SW 1271 (cell line): Measurements from ENCODE around the gene ENGASE.
"Not testable (repeated sequence)": the region's sequence is repeated elsewhere in the genome, so short reads cannot be mapped to it uniquely, and the experiment has no call there.

Experiments
- DNase-seq, 2 experiments: peaks; one replicate each; lab custom pipeline; 2025; lab: John Stamatoyannopoulos, UW

The ENGASE gene

DNA sequence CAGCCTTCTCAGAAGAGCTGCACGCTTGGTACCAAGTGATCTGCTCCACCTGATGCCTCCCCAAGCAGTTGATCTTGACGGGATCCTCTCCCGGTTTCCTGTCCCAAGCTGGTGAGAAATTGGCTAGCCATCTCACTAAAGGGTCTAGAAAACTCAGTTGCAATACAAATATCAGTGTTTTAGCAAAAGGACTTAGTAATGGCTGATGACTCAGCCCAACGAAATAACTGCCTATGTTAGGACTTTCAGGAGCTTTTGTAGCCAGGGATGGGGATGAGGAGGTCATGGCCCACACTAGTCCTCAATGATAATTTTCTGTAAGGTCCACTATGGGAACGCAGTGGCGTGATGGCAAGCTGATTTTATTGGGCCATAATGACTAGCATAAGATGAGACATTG, 23.3 kb upstream of the ENGASE start:
- DNase-seq: no peak

- no peak for DNase-seq
Observed at GRCh38 chr17:79052131-79052530, 22.5 kb upstream of the ENGASE start.

GRCh38 chr17:79053251-79053925, 21.2 kb upstream of the ENGASE start:
- DNase-seq: peak in 1 of 2 experiments; percentile 45

GRCh38 chr17:79054200-79054960, 20.2 kb upstream of the ENGASE start:
- DNase-seq: peak in 1 of 2 experiments; percentile 4

DNA sequence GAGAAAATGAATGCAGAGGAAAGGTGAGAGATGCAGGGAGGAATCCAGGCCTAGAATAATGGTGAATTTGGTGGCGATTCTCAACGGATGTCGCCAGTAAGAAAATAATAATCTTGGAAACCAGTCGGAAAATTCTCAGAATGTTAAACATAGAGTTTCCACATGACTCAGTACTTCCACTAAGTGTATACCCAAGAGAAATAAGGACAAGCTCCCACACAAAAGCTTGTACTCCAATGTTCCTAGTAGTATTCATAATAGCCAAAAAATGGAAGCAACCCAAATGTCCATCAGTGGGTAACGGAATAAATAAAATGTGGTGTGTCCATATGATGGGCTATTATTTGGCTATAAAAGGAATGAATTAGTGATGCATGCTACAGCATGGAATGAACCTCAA, 19.4 kb upstream of the ENGASE start:
- DNase-seq: no peak

- no peak for DNase-seq
Observed at GRCh38 chr17:79057737-79058385, 16.8 kb upstream of the ENGASE start.

- DNase-seq: no peak
Observed at GRCh38 chr17:79062691-79063090, 11.9 kb upstream of the ENGASE start.

- no peak for DNase-seq
Observed at GRCh38 chr17:79064026-79064425, 10.6 kb upstream of the ENGASE start.

DNA sequence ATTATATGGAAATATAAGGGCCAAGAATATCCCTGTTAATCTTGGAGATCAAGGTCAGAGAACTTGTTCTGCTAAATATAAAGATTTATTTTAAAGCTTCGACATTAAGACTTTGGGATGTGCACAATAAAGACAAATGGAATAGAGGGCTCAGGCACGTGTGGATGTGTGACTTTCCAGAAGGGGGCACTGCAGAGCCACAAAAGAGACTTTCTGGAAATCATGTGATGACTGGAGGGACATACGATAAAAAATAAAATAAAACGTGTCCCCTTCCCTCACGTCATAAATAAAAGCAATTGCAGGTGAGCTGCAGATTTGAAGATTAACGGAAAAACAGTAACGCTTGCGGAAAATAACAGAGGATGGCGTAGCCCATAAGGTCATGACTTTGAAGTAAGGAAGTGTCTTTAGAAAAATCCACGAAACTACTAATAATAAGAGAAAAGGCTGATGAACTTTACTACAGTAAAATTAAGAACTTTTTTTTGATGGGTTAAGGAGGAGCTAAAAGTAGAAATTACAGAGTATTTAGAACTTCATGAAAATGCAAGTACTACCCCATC, 9.4 kb upstream of the ENGASE start:
- no peak for DNase-seq

DNA sequence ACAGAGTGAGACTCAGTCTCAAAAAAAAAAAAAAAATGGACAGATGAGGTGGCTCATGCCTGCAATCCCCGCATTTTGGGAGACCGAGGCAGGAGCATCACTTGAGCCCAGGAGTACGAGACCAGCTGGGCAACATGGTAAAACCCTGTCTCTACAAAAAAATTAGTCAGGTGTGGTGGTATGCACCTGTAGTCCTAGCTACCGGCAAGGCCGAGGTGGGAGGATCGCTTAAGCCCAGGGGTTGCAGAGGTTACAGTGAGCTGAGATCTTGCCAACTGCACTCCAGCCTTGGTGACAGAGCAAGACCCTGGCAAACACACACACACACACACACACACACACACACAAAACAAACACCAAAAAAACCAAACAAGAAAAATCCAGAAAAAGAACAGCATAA, 7.7 kb upstream of the ENGASE start:
- no peak for DNase-seq

DNA sequence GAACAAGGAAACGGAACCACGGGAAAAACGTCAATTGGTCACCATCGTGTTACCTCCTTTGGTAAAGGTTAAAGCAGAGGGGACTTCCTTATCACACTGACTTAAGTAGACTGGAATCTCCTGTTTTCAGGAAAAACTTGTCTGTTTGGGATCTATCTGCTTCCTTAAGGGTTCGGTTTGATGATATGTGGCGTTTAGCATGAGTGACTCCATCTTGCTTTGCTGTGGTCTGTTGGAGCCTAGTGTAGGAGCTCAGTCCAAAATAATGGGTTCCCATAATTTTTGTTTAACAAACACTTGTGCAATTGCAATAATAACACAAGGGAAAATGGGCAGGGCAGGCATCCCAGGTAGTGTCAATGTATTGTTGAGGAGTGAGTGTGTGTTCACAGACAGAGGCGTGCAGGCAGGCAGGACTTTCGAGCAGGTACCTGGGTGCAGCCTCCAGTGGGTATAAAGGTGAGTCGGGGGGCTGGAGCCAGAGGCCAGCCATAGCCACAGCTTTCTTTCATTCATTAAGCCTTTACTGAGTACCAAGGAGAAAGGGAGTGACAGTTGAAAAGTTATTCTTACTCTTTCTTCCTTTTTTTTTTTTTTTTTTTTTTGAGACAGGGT, 4.3 kb upstream of the ENGASE start:
- DNase-seq: no peak

GRCh38 chr17:79071161-79071740, 3.4 kb upstream of the ENGASE start:
- no peak for DNase-seq

DNA sequence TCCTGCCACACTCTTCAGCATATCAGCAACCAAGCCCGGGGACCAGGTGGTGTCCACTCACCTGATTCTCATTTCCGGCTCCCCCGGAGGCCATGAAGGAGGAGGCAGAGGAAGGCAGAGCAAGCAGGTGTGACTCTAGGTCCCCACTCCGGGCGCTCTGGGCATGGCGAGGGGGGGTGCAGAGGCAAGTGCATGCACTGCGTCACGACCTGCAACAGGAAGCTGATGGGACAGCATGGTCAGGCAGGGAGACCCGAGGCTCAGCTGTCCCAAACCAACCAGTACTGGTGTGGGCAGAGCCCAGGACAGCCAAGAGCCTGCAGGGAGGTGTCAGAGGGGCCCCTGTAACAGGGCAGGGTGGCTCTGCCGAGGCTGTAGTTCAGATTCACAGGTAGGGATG, 2.1 kb upstream of the ENGASE start:
- no peak for DNase-seq

DNA sequence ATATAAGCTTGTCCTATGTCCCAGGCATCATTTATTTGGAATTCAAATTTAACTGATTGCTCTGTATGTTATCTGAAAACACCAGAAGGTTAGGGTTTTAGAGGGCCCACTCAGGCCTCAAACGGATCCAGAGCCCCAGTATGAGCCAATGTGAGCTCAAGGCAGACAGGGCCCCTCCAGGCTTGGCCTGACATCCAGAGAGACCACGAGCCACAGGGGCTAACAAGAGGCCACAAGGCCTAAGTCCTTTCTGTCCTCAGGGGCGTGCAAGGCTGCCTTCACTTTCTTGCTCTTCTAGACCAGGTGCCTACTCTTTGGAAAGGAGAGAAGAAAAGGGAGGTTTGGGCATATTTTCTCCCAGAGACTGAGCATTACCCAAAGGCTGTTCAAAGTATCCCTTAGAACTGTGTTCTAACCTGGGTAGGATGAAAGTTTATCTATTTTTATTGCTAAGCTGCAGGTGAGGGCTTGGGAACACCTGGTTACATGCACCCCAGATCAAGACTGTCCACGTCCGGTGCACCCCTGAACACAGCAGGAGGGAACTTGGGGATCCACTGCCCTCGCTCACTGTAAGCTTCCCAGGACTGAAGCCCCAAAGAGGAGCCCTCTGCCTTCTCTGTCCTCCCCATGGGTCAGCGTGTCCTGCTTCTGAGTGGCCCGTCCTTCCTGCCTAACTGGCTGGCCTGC, 1.5 kb upstream of the ENGASE start:
- DNase-seq: no peak

DNA sequence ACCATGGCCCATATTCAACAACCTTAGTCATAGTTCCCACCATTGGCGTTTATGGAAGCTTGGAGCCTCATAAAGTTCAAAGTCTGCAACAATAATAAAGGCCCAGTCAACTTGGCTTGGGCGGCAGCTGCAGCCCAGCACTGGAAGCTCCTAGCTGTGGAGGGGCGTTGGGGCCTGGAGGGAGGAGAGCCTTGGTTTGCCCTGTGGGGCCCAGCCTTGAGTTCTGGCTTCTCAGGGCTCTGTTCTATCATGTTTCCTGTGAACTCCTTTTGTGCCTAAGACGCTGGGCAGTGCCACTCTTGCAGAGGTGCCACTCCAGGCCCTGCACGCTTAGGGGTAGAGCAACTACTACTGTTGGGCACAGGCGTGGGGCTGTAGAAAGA, 927 bp upstream of the ENGASE start:
- no peak for DNase-seq

- not testable (repeated sequence) for DNase-seq
Observed at GRCh38 chr17:79074121-79074648, 439 bp upstream of the ENGASE start.

GRCh38 chr17:79075446-79075750, 774 bp downstream of the ENGASE start:
- DNase-seq: no peak

DNA sequence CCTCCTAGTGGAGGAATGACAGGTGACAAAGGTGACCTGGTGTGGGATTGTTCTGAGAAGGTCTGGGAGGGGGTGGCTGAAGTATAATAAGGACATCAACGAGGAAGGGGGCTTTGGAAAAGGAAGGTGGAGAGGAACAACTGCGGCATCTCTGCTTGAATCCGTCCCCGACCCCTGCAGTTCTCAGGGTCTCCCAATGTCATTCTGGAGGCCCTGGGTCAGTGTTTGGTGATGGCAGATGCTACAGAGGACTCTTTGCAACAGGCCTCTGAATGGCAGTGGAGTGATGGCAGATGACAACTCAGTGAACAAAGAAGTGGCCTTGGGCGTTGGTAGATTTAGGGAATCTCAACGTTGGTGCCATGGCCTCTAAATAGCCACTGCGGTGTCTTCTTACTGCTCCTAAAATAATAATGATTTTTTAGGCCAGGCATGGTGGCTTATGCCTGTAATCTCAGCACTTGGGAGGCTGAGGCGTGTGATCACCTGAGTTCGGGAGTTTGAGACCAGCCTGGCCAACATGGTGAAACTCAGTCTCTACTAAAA, 1.3 kb downstream of the ENGASE start:
- no peak for DNase-seq

DNA sequence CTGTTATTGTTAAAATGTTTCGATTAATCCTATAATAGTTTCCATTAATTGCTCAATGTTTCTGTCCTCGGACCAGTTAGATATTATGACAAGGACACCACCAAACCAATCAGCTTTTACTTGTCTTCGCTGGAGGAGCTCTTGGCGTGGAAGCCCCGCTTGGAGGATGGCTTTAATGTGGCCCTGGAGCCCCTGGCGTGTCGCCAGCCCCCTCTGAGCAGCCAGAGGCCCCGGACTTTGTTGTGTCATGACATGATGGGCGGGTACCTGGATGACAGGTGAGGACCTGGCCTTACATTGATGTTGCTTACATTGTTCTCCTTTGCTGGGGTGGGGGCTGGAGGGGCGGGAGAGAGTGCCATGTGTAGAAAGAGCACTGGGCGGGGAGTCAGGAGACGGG, 3.0 kb downstream of the ENGASE start:
- no peak for DNase-seq

GRCh38 chr17:79078476-79079190, 4.0 kb downstream of the ENGASE start:
- DNase-seq: no peak
